Lower lobe of right lung (tissue), 2 donors: ENCODE results near the gene CD83. TPM values are rescaled to one million over a fixed set of nuclear protein-coding genes. Genes with fewer than 3 reads are reported as not detected.

Experiments
- ATAC-seq, 2 donors: fragments of 200-7000 bp; cut with Tn5 transposase; one replicate each; pipeline ENCODE4 v1.9.1; 2020 to 2022; ENCODE audit warnings: mild to moderate bottlenecking in 2 of 2, moderate library complexity in 2 of 2
- DNase-seq: peaks from one replicate; pipeline ENCODE4 v3.0.0-alpha.2; 2020
- H3K27ac ChIP-seq: fragments of 200-600 bp; one replicate; pipeline ENCODE4 v1.8.0; 2022
- H3K27me3 ChIP-seq: fragments of 200-600 bp; one replicate; pipeline ENCODE4 v1.8.0; 2022; ENCODE audit warnings: low read depth
- H3K36me3 ChIP-seq: fragments of 200-600 bp; one replicate; pipeline ENCODE4 v1.8.0; 2022; ENCODE audit warnings: mild to moderate bottlenecking
- H3K4me1 ChIP-seq: fragments of 200-600 bp; one replicate; pipeline ENCODE4 v1.8.0; 2022
- H3K4me3 ChIP-seq: fragments of 200-600 bp; one replicate; pipeline ENCODE4 v1.8.0; 2022; ENCODE audit warnings: mild to moderate bottlenecking
- H3K9me3 ChIP-seq: fragments of 200-600 bp; one replicate; pipeline ENCODE4 v1.8.0; 2022
- CTCF ChIP-seq: fragments of 200-600 bp; IDR thresholded peaks from one replicate; pipeline ENCODE4 v1.8.0; 2022; ENCODE audit warnings: antibody characterized with exemption, mild to moderate bottlenecking
- intact Hi-C: fragments of 100-400 bp; cut with DNase I; formaldehyde crosslinking; loops from one replicate; pipeline ENCODE4 v1.11.0; 2022
- total RNA-seq: library from RNA; stranded (reverse); fragmentation: NEBNext Ultra II Directional; extraction: Animal tissue kit (Norgen Biotek cat#: 25700); gene quantifications from one replicate; pipeline ENCODE4 v1.2.1, GENCODE V29; 2021
- donor health status: DM: no; HTN: yes; CAD: no; lungs with severe emphysema.

CD83 gene
- total RNA-seq, 1 donor from 2014 or later: 25.0 TPM

- no peaks in the 10 kb centered on the region for H3K9me3 ChIP-seq
- H3K36me3 ChIP-seq: no peaks in the 10 kb centered on the region
- no peak for DNase-seq
- no peak overlapping the region for H3K4me3 ChIP-seq
- TF ChIP-seq CTCF: no peak
- no peak overlapping the region for H3K27ac ChIP-seq
- intact Hi-C loops: no loop called here
- H3K4me1 ChIP-seq: no peaks in the 10 kb centered on the region
- no peaks in the 10 kb centered on the region for H3K27me3 ChIP-seq
- ATAC-seq: no peak
Measured at GRCh38 chr6:14162826-14163225, 45.3 kb downstream of the CD83 start.

GRCh38 chr6:14165091-14165490 is 47.5 kb downstream of the CD83 start:
- no peak for DNase-seq
- H3K36me3 ChIP-seq: no peaks in the 10 kb centered on the region
- intact Hi-C loops: no loop called here
- no peaks in the 10 kb centered on the region for H3K4me1 ChIP-seq
- H3K9me3 ChIP-seq: peaks cover 6% of the 10 kb centered on the region
- TF ChIP-seq CTCF: no peak
- H3K27ac ChIP-seq: no peak overlapping the region
- H3K4me3 ChIP-seq: no peak overlapping the region
- H3K27me3 ChIP-seq: no peaks in the 10 kb centered on the region
- no peak for ATAC-seq

GRCh38 chr6:14166839-14167238 is 49.3 kb downstream of the CD83 start:
- no peak for TF ChIP-seq CTCF
- intact Hi-C loops: no loop called here

GRCh38 chr6:14170128-14170527 is 52.6 kb downstream of the CD83 start:
- TF ChIP-seq CTCF: no peak
- no peaks in the 10 kb centered on the region for H3K27me3 ChIP-seq
- H3K27ac ChIP-seq: no peak overlapping the region
- ATAC-seq: no peak
- H3K36me3 ChIP-seq: no peaks in the 10 kb centered on the region
- DNase-seq: no peak
- H3K4me1 ChIP-seq: no peaks in the 10 kb centered on the region
- H3K9me3 ChIP-seq: peaks cover 10% of the 10 kb centered on the region
- intact Hi-C loops: no loop called here
- H3K4me3 ChIP-seq: no peak overlapping the region

More at GRCh38 chr6:14166839-14167238, 49.3 kb downstream of the CD83 start:
- ATAC-seq (no peak), DNase-seq (no peak)
- no peaks in the 10 kb centered on the region for H3K4me1 ChIP-seq
- H3K27ac ChIP-seq: no peak overlapping the region
- H3K36me3 ChIP-seq: no peaks in the 10 kb centered on the region
- no peak overlapping the region for H3K4me3 ChIP-seq
- H3K27me3 ChIP-seq: no peaks in the 10 kb centered on the region
- peaks cover 10% of the 10 kb centered on the region for H3K9me3 ChIP-seq

GRCh38 chr6:14172562-14172961 is 55.0 kb downstream of the CD83 start:
- Histone ChIP-seq H3K4me1 (no peaks in the 10 kb centered on the region), H3K27me3 (no peaks in the 10 kb centered on the region), H3K9me3 (peaks cover 10% of the 10 kb centered on the region), H3K36me3 (no peaks in the 10 kb centered on the region), H3K27ac (no peak overlapping the region), H3K4me3 (no peak overlapping the region)
- DNase-seq (no peak), ATAC-seq (no peak)
- TF ChIP-seq CTCF: no peak
- intact Hi-C loops: no loop called here

- Histone ChIP-seq H3K36me3 (no peaks in the 10 kb centered on the region), H3K9me3 (peaks cover 10% of the 10 kb centered on the region), H3K27ac (no peak overlapping the region), H3K27me3 (no peaks in the 10 kb centered on the region), H3K4me1 (no peaks in the 10 kb centered on the region), H3K4me3 (no peak overlapping the region)
- no peak for DNase-seq
- intact Hi-C loops: no loop called here
- TF ChIP-seq CTCF: no peak
- ATAC-seq: no peak
Measured at GRCh38 chr6:14174226-14174625, 56.7 kb downstream of the CD83 start.
